NB4 (cell line): ENCODE data around the gene NBEA.

Source experiments
- POLR2A ChIP-seq: IDR thresholded peaks from 2 replicates; pipeline ENCODE4 v1.6.1; 2011; ENCODE audit warnings: mild to moderate bottlenecking; ENCODE audit not compliant: insufficient read length; ENCODE audit errors: extremely low read depth
- TF ChIP-seq, protein P1 (sequence below): IDR thresholded peaks from one replicate; pipeline ENCODE4 v1.5.1; 2012; ENCODE audit warnings: low read depth, low read length

DNA sequence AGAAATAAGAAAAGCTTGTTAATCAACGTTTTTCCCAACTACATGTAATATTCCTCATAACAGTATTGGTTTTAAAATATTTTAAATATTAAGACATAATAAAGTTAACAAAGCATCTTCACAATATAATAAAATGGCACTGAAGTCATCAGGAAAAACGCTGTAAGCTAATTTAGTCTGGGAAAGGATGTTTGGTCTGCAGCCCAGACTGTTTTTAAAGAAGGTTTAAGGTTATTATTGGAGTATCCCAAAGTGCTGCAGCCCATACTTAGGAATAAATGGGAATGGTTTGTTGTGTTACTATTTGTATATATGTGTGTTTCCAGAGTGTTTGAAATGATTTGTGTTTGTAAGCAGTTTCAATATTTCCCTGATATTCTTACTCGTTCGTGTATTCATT lies 727.3 kb downstream of the NBEA start:
- TF ChIP-seq, protein P1, sequence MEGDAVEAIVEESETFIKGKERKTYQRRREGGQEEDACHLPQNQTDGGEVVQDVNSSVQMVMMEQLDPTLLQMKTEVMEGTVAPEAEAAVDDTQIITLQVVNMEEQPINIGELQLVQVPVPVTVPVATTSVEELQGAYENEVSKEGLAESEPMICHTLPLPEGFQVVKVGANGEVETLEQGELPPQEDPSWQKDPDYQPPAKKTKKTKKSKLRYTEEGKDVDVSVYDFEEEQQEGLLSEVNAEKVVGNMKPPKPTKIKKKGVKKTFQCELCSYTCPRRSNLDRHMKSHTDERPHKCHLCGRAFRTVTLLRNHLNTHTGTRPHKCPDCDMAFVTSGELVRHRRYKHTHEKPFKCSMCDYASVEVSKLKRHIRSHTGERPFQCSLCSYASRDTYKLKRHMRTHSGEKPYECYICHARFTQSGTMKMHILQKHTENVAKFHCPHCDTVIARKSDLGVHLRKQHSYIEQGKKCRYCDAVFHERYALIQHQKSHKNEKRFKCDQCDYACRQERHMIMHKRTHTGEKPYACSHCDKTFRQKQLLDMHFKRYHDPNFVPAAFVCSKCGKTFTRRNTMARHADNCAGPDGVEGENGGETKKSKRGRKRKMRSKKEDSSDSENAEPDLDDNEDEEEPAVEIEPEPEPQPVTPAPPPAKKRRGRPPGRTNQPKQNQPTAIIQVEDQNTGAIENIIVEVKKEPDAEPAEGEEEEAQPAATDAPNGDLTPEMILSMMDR, result no peak
- TF ChIP-seq POLR2A, result no peak
